ENCODE data around the gene CXADR. TPM values are rescaled to one million over a fixed set of nuclear protein-coding genes. Genes with fewer than 3 reads are reported as not detected.

CXADR gene
- total RNA-seq, 1 experiment from 2014 or later: 51.7 TPM

GRCh38 chr21:17622018-17622417 is 109.2 kb downstream of the CXADR start:
- no peak for DNase-seq
- no peak for TF ChIP-seq CTCF (IDR thresholded peaks at IDR 0.05; ENCODE audit: unreplicated experiment)
- CTCF ChIA-PET: no interaction called here
- intact Hi-C loops (cut with micrococcal nuclease; ENCODE audit: unreplicated experiment): no loop called here
- no TSS peak for BruUV-seq (replicated peaks)
- no peaks in the 10 kb centered on the region for H3K36me3 Mint-ChIP-seq (ENCODE audit: insufficient read depth, unreplicated experiment)
- no peaks in the 10 kb centered on the region for H3K9me3 Mint-ChIP-seq (ENCODE audit: low read depth, unreplicated experiment)
- peaks cover 27% of the 10 kb centered on the region for H3K27me3 Mint-ChIP-seq (ENCODE audit: unreplicated experiment)
- no peaks in the 10 kb centered on the region for H3K4me1 Mint-ChIP-seq (ENCODE audit: low read depth, unreplicated experiment)
- H3K27ac Mint-ChIP-seq (ENCODE audit: unreplicated experiment): no peak overlapping the region
- H3K4me3 Mint-ChIP-seq (ENCODE audit: low read depth, unreplicated experiment): no peak overlapping the region

- H3K27ac Mint-ChIP-seq (ENCODE audit: unreplicated experiment): no peak overlapping the region
- intact Hi-C loops (cut with micrococcal nuclease; ENCODE audit: unreplicated experiment): no loop called here
- DNase-seq: no peak
- CTCF ChIA-PET: no interaction called here
- no peak overlapping the region for H3K4me3 Mint-ChIP-seq (ENCODE audit: low read depth, unreplicated experiment)
- TF ChIP-seq CTCF (IDR thresholded peaks at IDR 0.05; ENCODE audit: unreplicated experiment): no peak
- H3K36me3 Mint-ChIP-seq (ENCODE audit: insufficient read depth, unreplicated experiment): no peaks in the 10 kb centered on the region
- H3K27me3 Mint-ChIP-seq (ENCODE audit: unreplicated experiment): no peaks in the 10 kb centered on the region
- no peaks in the 10 kb centered on the region for H3K4me1 Mint-ChIP-seq (ENCODE audit: low read depth, unreplicated experiment)
- BruUV-seq (replicated peaks): no TSS peak
- H3K9me3 Mint-ChIP-seq (ENCODE audit: low read depth, unreplicated experiment): no peaks in the 10 kb centered on the region
Measured at GRCh38 chr21:17631195-17631594, 118.4 kb downstream of the CXADR start.

- intact Hi-C loops (cut with micrococcal nuclease; ENCODE audit: unreplicated experiment): no loop called here
- CTCF ChIA-PET: interaction anchor here (0.5 kb wide), 1 partner anchor 249 kb away, joined by 4 read pairs; no protein-coding TSS in a partner anchor
- no peaks in the 10 kb centered on the region for H3K27me3 Mint-ChIP-seq (ENCODE audit: unreplicated experiment)
- H3K9me3 Mint-ChIP-seq (ENCODE audit: low read depth, unreplicated experiment): no peaks in the 10 kb centered on the region
- BruUV-seq (replicated peaks): no TSS peak
- H3K4me3 Mint-ChIP-seq (ENCODE audit: low read depth, unreplicated experiment): no peak overlapping the region
- TF ChIP-seq CTCF (IDR thresholded peaks at IDR 0.05; ENCODE audit: unreplicated experiment): no peak
- no peak overlapping the region for H3K27ac Mint-ChIP-seq (ENCODE audit: unreplicated experiment)
- H3K4me1 Mint-ChIP-seq (ENCODE audit: low read depth, unreplicated experiment): no peaks in the 10 kb centered on the region
- no peak for DNase-seq
- no peaks in the 10 kb centered on the region for H3K36me3 Mint-ChIP-seq (ENCODE audit: insufficient read depth, unreplicated experiment)
Measured at GRCh38 chr21:17636711-17637110, 123.9 kb downstream of the CXADR start.

- Mint-ChIP-seq H3K4me1 (ENCODE audit: low read depth, unreplicated experiment) (no peaks in the 10 kb centered on the region), H3K4me3 (ENCODE audit: low read depth, unreplicated experiment) (no peak overlapping the region), H3K9me3 (ENCODE audit: low read depth, unreplicated experiment) (no peaks in the 10 kb centered on the region), H3K36me3 (ENCODE audit: insufficient read depth, unreplicated experiment) (no peaks in the 10 kb centered on the region), H3K27ac (ENCODE audit: unreplicated experiment) (no peak overlapping the region), H3K27me3 (ENCODE audit: unreplicated experiment) (no peaks in the 10 kb centered on the region)
- CTCF ChIA-PET: no interaction called here
- intact Hi-C loops (cut with micrococcal nuclease; ENCODE audit: unreplicated experiment): no loop called here
- TF ChIP-seq CTCF (IDR thresholded peaks at IDR 0.05; ENCODE audit: unreplicated experiment): no peak
- DNase-seq: no peak
- BruUV-seq (replicated peaks): no TSS peak
Measured at GRCh38 chr21:17640821-17641220, 128.0 kb downstream of the CXADR start.

Other genes with a start within 250 kb of the CXADR start
- gene BTG3, start 99.9 kb downstream of the CXADR start, total RNA-seq (2022): 28.0 and 39.0 TPM in 2 replicates

All from Calu3 (cell line).